GM12878 (cell line): Measurements from ENCODE around the gene ITGAD. TPM values are rescaled to one million over a fixed set of nuclear protein-coding genes. Genes with fewer than 3 reads are reported as not detected.

Experiments
- ATAC-seq: fragments of 200-7000 bp; cut with Tn5 transposase; 3 replicates; pipeline ENCODE4 v1.9.1; 2020; ENCODE audit warnings: mild to moderate bottlenecking, moderate library complexity
- BruUV-seq: library from RNA; stranded (reverse); fragments of 400-500 nt; replicated peaks from 2 replicates; lab custom pipeline; 2021; lab: Mats Ljungman, UMichigan
- CTCF ChIA-PET: fragments of 300-600 bp; sonication (Branson Sonifier 250); formaldehyde crosslinking; extraction: SDS; loops from one replicate; lab custom pipeline; 2021; ENCODE audit warnings: inconsistent platforms; lab: Yijun Ruan, JAX
- POLR2A ChIA-PET: fragments of 350-600 bp; formaldehyde crosslinking; extraction: SDS; loops from one replicate; lab custom pipeline; 2021; ENCODE audit warnings: inconsistent platforms; lab: Charles Lee
- RAD21 ChIA-PET: fragments of 300-600 bp; sonication (Branson Sonifier 250); formaldehyde crosslinking; loops from one replicate; lab custom pipeline; 2023; ENCODE audit warnings: antibody characterized with exemption; ENCODE audit not compliant: unreplicated experiment; lab: Charles Lee
- SMC1A ChIA-PET: fragments of 300-600 bp; sonication (Branson Sonifier 250); formaldehyde crosslinking; loops from one replicate; lab custom pipeline; 2023; ENCODE audit not compliant: unreplicated experiment, uncharacterized antibody; lab: Charles Lee
- DNase-seq: peaks from one replicate; pipeline ENCODE4 v3.0.0-alpha.2; 2011; ENCODE audit warnings: low read depth, low spot score
- FAIRE-seq: peaks from 3 replicates; lab custom pipeline; 2011; peaks lifted over from hg19 to GRCh38; lab: Jason Lieb, UNC
- H2AFZ ChIP-seq: 2 replicates; pipeline ENCODE4 v1.6.0; 2011; ENCODE audit warnings: low read depth, low read length, control low read depth; ENCODE audit not compliant: control insufficient read depth
- H3K27ac ChIP-seq: 2 replicates; pipeline ENCODE4 v1.5.1; 2011; ENCODE audit warnings: control low read depth; ENCODE audit not compliant: control insufficient read depth, insufficient read depth
- H3K27me3 ChIP-seq, 2 experiments: replicated peaks in 1 of 2; 2 replicates each; pipeline versions ENCODE4 v1.6.0 to v1.6.1; 2011; ENCODE audit warnings: low read length in 1 of 2; ENCODE audit not compliant: control insufficient read depth in 2 of 2, insufficient read depth in 2 of 2
- H3K36me3 ChIP-seq, 2 experiments: 2 replicates each; pipeline ENCODE4 v1.5.1; 2011; ENCODE audit warnings: low read length in 1 of 2; ENCODE audit not compliant: control insufficient read depth in 2 of 2, insufficient read depth in 2 of 2
- H3K4me1 ChIP-seq: 2 replicates; pipeline ENCODE4 v1.6.1; 2011; ENCODE audit warnings: mild to moderate bottlenecking, low read length, moderate library complexity, mixed read lengths; ENCODE audit not compliant: control insufficient read depth, insufficient read depth
- H3K4me2 ChIP-seq: 2 replicates; pipeline ENCODE4 v1.6.0; 2011; ENCODE audit warnings: control low read depth; ENCODE audit not compliant: control insufficient read depth, insufficient read depth
- H3K4me3 ChIP-seq: fragments of 200-600 bp; sonication (generic); 2 replicates; pipeline ENCODE4 v1.5.1; 2016
- H3K79me2 ChIP-seq: 2 replicates; pipeline ENCODE4 v1.6.0; 2011; ENCODE audit warnings: low read length; ENCODE audit not compliant: control insufficient read depth, insufficient read depth
- H3K9ac ChIP-seq: 2 replicates; pipeline ENCODE4 v1.8.0; 2011; ENCODE audit warnings: low read length, control low read depth, mixed read lengths; ENCODE audit not compliant: control insufficient read depth, insufficient read depth
- H3K9me3 ChIP-seq: replicated peaks from 3 replicates; pipeline ENCODE4 v1.5.1; 2011; ENCODE audit warnings: mild to moderate bottlenecking, low read length; ENCODE audit not compliant: control insufficient read depth, insufficient read depth
- H4K20me1 ChIP-seq: 2 replicates; pipeline ENCODE4 v1.6.0; 2011; ENCODE audit not compliant: control insufficient read depth, insufficient read depth
- ASH2L ChIP-seq: fragments of 300-600, 200-600 bp; sonication (generic); IDR thresholded peaks from 2 replicates; pipeline ENCODE4 v1.6.1; 2017; ENCODE audit warnings: low read depth, mild to moderate bottlenecking, borderline replicate concordance
- NFYB ChIP-seq: IDR thresholded peaks from 2 replicates; pipeline ENCODE4 v1.6.1; 2011; ENCODE audit warnings: low read depth, mild to moderate bottlenecking, low read length, improper control_type of control experiment, moderate library complexity; ENCODE audit not compliant: insufficient read depth
- SMAD5 ChIP-seq: IDR thresholded peaks from 2 replicates; pipeline ENCODE4 v1.6.1; 2016; ENCODE audit warnings: antibody characterized with exemption, low read depth
- ZNF384 ChIP-seq: IDR thresholded peaks from 2 replicates; pipeline ENCODE4 v1.6.1; 2012; ENCODE audit warnings: low read depth, mild to moderate bottlenecking, low read length, improper control_type of control experiment, borderline replicate concordance
- WGBS: methylation state at CpG from one replicate; pipeline ENCODE4 v1.1.6; 2016; ENCODE audit warnings: low lambda C conversion rate; ENCODE audit not compliant: insufficient replicate concordance, insufficient coverage; ENCODE audit errors: missing lambda C conversion rate; 5-methylcytosine and 5-hydroxymethylcytosine counted together
- in situ Hi-C: fragments of 300-500 bp; cut with MboI; formaldehyde crosslinking; loops from 9 replicates; pipeline ENCODE4 v1.14.3; 2018; ENCODE audit warnings: mixed read lengths
- intact Hi-C: fragments of 100-400 bp; cut with micrococcal nuclease; formaldehyde crosslinking; loops from one replicate; pipeline ENCODE4 v1.14.2; 2022; ENCODE audit not compliant: unreplicated experiment
- polyA plus RNA-seq, 11 experiments: library from polyadenylated mRNA; depleted of rRNA in 4 of 11; unstranded in 6 of 11; stranded (reverse) in 5 of 11; fragments of >200 nt; fragmentation: Nextera tagmentation in 4 of 11; fragmentation: Illumina TruSeq in 1 of 11; extraction: Ambion mirVana in 4 of 11; extraction: Trizol in 1 of 11; gene quantifications; 1 replicate in 1 of 11; 2 replicates in 10 of 11; pipeline versions ENCODE4 v1.2.1 to v1.2.3, GENCODE V29; 2011 to 2016; ENCODE audit warnings: inconsistent platforms in 2 of 11, missing spikeins in 2 of 11, low read depth in 1 of 11
- total RNA-seq, 4 experiments: library from RNA; depleted of rRNA in 3 of 4; stranded (reverse); fragments of >200 nt in 3 of 4; fragmentation: Illumina TruSeq in 1 of 4; extraction: Trizol in 1 of 4; gene quantifications; 2 replicates each; pipeline versions ENCODE4 v1.2.1 to v1.2.3, GENCODE V29; 2013 to 2021

The ITGAD gene
- total and polyA plus RNA-seq, 10 of the 15 experiments (the other 5 are each of a cell fraction or from before 2014, with no cell fraction given) = 0.29 to 4.0 (median 1.2) TPM

GRCh38 chr16:31440516-31441184, 47.5 kb downstream of the ITGAD start:
- intact Hi-C loops = loop anchor here (5.0 kb wide), 2 partner anchors 238 to 348 kb away; partner anchors contain the start of genes PYCARD and VKORC1
- WGBS = 92% methylated on average over 4 of the region's 4 CpGs
- no peak for TF ChIP-seq NFYB
- TF ChIP-seq ASH2L = no peak
- no peak for TF ChIP-seq ZNF384
- no peak for TF ChIP-seq SMAD5
- TF ChIP-seq, all 136 proteins: peak for 0

More at GRCh38 chr16:31440516-31441184, 47.5 kb downstream of the ITGAD start:
- no peaks in the 10 kb centered on the region for H3K36me3 ChIP-seq
- BruUV-seq = no TSS peak
- H3K9ac ChIP-seq = no peak overlapping the region
- ATAC-seq (no peak), FAIRE-seq (no peak), DNase-seq (no peak)
- H4K20me1 ChIP-seq = no peaks in the 10 kb centered on the region
- no peaks in the 10 kb centered on the region for H3K79me2 ChIP-seq
- H3K4me3 ChIP-seq = no peak overlapping the region
- ChIA-PET RAD21 (interaction anchor here (1.2 to 2.7 kb wide), 6 partner anchors 11 to 298 kb away, joined by 3 to 20 read pairs (median 4); no protein-coding TSS in a partner anchor), SMC1A (interaction anchor here (0.9 to 5.5 kb wide), 11 partner anchors 10 to 436 kb away, joined by 3 to 31 read pairs (median 3); partner anchors contain the start of gene COX6A2), CTCF (interaction anchor here (0.5 to 5.7 kb wide), 9 partner anchors 10 to 487 kb away, joined by 3 to 45 read pairs (median 4); partner anchors contain the start of gene ITGAD), POLR2A (no interaction called here)
- H2AFZ ChIP-seq = no peak overlapping the region
- in situ Hi-C loops = loop anchor here (5.0 to 25.0 kb wide), 2 partner anchors 238 to 453 kb away; partner anchors contain the start of genes HSD3B7 and PYCARD
- H3K4me1 ChIP-seq = no peaks in the 10 kb centered on the region
- H3K9me3 ChIP-seq = no peaks in the 10 kb centered on the region
- no peak overlapping the region for H3K4me2 ChIP-seq
- no peaks in the 10 kb centered on the region for H3K27me3 ChIP-seq
- H3K27ac ChIP-seq = no peak overlapping the region
